ENCODE data around the gene ZNF691. TPM values are rescaled to one million over a fixed set of nuclear protein-coding genes. Genes with fewer than 3 reads are reported as not detected.

The ZNF691 gene
- total RNA-seq, 3 donors from 2014 or later (not counting 1 experiment from before 2014, with no cell fraction given) = 2.8 to 5.7 (median 5.2) TPM

- WGBS (ENCODE audit: insufficient coverage) = 39% methylated on average over 6 of the region's 7 CpGs
- intact Hi-C loops (cut with micrococcal nuclease) = no loop called here
- H3K4me1 Mint-ChIP-seq = peaks cover 19 to 36% of the 10 kb centered on the region in 2 donors
- peak overlapping the region; percentile 80 for H3K4me3 Mint-ChIP-seq
- TF ChIP-seq, protein P1, sequence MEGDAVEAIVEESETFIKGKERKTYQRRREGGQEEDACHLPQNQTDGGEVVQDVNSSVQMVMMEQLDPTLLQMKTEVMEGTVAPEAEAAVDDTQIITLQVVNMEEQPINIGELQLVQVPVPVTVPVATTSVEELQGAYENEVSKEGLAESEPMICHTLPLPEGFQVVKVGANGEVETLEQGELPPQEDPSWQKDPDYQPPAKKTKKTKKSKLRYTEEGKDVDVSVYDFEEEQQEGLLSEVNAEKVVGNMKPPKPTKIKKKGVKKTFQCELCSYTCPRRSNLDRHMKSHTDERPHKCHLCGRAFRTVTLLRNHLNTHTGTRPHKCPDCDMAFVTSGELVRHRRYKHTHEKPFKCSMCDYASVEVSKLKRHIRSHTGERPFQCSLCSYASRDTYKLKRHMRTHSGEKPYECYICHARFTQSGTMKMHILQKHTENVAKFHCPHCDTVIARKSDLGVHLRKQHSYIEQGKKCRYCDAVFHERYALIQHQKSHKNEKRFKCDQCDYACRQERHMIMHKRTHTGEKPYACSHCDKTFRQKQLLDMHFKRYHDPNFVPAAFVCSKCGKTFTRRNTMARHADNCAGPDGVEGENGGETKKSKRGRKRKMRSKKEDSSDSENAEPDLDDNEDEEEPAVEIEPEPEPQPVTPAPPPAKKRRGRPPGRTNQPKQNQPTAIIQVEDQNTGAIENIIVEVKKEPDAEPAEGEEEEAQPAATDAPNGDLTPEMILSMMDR (IDR thresholded peaks at IDR 0.05) = no peak
- H3K27me3 Mint-ChIP-seq (ENCODE audit: low read depth in 2 of 2) = no peaks in the 10 kb centered on the region
- DNase-seq (no peak), ATAC-seq (no peak)
- Histone ChIP-seq H3K4me1 (ENCODE audit: control insufficient read depth, insufficient read depth, low read length) (peaks cover 10% of the 10 kb centered on the region), H3K9me3 (ENCODE audit: control insufficient read depth, insufficient read depth, low read length) (no peaks in the 10 kb centered on the region), H3K27ac (ENCODE audit: low read length) (peak overlapping the region; percentile 83), H3K4me3 (ENCODE audit: low read length) (peak overlapping the region; percentile 84), H3K36me3 (ENCODE audit: control insufficient read depth, insufficient read depth, low read length) (no peaks in the 10 kb centered on the region), H3K27me3 (ENCODE audit: control insufficient read depth, insufficient read depth, low read length) (no peaks in the 10 kb centered on the region)
- peak overlapping the region; percentile 80 to 84 for H3K27ac Mint-ChIP-seq
- no peaks in the 10 kb centered on the region for H3K36me3 Mint-ChIP-seq
- no peaks in the 10 kb centered on the region for H3K9me3 Mint-ChIP-seq
These were observed 30.4 kb upstream of the ZNF691 start for GRCh38 chr1:42815941-42816584.

- peak within 1 kb of the TSS; percentile 80 to 84 for H3K27ac Mint-ChIP-seq
- Histone ChIP-seq H3K4me1 (ENCODE audit: control insufficient read depth, insufficient read depth, low read length) (peaks cover 10% of the 10 kb centered on the region), H3K27ac (ENCODE audit: low read length) (peak within 1 kb of the TSS; percentile 83), H3K9me3 (ENCODE audit: control insufficient read depth, insufficient read depth, low read length) (no peaks in the 10 kb centered on the region), H3K27me3 (ENCODE audit: control insufficient read depth, insufficient read depth, low read length) (no peaks in the 10 kb centered on the region), H3K4me3 (ENCODE audit: low read length) (peak within 1 kb of the TSS; percentile 84), H3K36me3 (ENCODE audit: control insufficient read depth, insufficient read depth, low read length) (no peaks in the 10 kb centered on the region)
- no peaks in the 10 kb centered on the region for H3K27me3 Mint-ChIP-seq (ENCODE audit: low read depth in 2 of 2)
- WGBS (ENCODE audit: insufficient coverage) = under 1% methylated on average over 59 of the region's 66 CpGs
- H3K4me1 Mint-ChIP-seq = peaks cover 19 to 31% of the 10 kb centered on the region in 2 donors
- no peaks in the 10 kb centered on the region for H3K9me3 Mint-ChIP-seq
- DNase-seq (peak; percentile 92 to 96), ATAC-seq (peak; percentile 86 to 96 (median 90))
- intact Hi-C loops (cut with micrococcal nuclease) = loop anchor here (1.0 kb wide), 2 partner anchors 29 to 50 kb away; partner anchors contain the start of genes C1orf50, P3H1 and ZNF691
- H3K36me3 Mint-ChIP-seq = no peaks in the 10 kb centered on the region
- TF ChIP-seq, protein P1 (IDR thresholded peaks at IDR 0.05) = no peak
- H3K4me3 Mint-ChIP-seq = peak within 1 kb of the TSS; percentile 80
These were observed 29.6 kb upstream of the ZNF691 start, which contains the start of the genes ERMAP and SVBP for GRCh38 chr1:42816585-42817439. TSS of gene ERMAP (plus strand) at chr1:42817122. CDS start at chr1:42830449, 13,327 bp downstream. TSS of gene SVBP (minus strand) at chr1:42817397. CDS start at chr1:42816544, 853 bp downstream.

DNA sequence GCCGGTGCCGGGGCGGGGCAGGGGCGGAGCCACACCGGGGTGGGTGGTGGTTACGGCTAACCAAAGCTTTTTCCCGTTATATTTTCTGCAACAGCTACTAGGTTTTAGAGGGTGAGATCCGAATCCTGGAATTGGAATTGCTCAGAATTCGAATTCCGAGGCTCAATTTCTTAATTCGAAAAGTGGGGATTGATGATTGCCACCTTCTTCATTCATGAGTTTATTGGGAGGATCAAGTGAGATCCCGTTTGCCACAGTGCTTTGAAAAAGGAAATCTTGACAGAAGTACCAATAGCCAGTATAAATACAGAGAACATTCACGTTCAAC lies 29.0 kb upstream of the ZNF691 start:
- H3K4me1 ChIP-seq (ENCODE audit: control insufficient read depth, insufficient read depth, low read length) = peaks cover 10% of the 10 kb centered on the region
- peak overlapping the region; percentile 41 for H3K4me3 ChIP-seq (ENCODE audit: low read length)
- no peaks in the 10 kb centered on the region for H3K9me3 ChIP-seq (ENCODE audit: control insufficient read depth, insufficient read depth, low read length)
- Mint-ChIP-seq H3K27me3 (ENCODE audit: low read depth in 2 of 2) (no peaks in the 10 kb centered on the region), H3K4me1 (peaks cover 19 to 31% of the 10 kb centered on the region in 2 donors), H3K9me3 (no peaks in the 10 kb centered on the region), H3K4me3 (peak overlapping the region; percentile 80), H3K27ac (peak overlapping the region; percentile 80 to 84), H3K36me3 (no peaks in the 10 kb centered on the region)
- ATAC-seq (no peak), DNase-seq (no peak)
- TF ChIP-seq, protein P1 (IDR thresholded peaks at IDR 0.05) = no peak
- WGBS (ENCODE audit: insufficient coverage) = under 1% methylated on average over 12 of the region's 13 CpGs
- no peaks in the 10 kb centered on the region for H3K27me3 ChIP-seq (ENCODE audit: control insufficient read depth, insufficient read depth, low read length)
- H3K27ac ChIP-seq (ENCODE audit: low read length) = no peak overlapping the region
- intact Hi-C loops (cut with micrococcal nuclease) = loop anchor here (1.0 kb wide), 2 partner anchors 29 to 50 kb away; partner anchors contain the start of genes C1orf50, P3H1 and ZNF691
- no peaks in the 10 kb centered on the region for H3K36me3 ChIP-seq (ENCODE audit: control insufficient read depth, insufficient read depth, low read length)
